DND-41 (cell line): ENCODE data around the gene NUDT19.

Experiments
- EZH2 ChIP-seq: IDR thresholded peaks from 3 replicates; pipeline ENCODE4 v1.6.1; 2012; ENCODE audit warnings: borderline replicate concordance, low read depth, mild to moderate bottlenecking, moderate library complexity, low read length, inconsistent platforms; ENCODE audit not compliant: severe bottlenecking
- TF ChIP-seq, protein P1 (sequence below): IDR thresholded peaks from 2 replicates; pipeline ENCODE4 v1.5.1; 2012; ENCODE audit warnings: borderline replicate concordance, low read length, moderate library complexity, mild to moderate bottlenecking; ENCODE audit not compliant: poor library complexity, severe bottlenecking; ENCODE audit errors: extremely low read depth

DNA sequence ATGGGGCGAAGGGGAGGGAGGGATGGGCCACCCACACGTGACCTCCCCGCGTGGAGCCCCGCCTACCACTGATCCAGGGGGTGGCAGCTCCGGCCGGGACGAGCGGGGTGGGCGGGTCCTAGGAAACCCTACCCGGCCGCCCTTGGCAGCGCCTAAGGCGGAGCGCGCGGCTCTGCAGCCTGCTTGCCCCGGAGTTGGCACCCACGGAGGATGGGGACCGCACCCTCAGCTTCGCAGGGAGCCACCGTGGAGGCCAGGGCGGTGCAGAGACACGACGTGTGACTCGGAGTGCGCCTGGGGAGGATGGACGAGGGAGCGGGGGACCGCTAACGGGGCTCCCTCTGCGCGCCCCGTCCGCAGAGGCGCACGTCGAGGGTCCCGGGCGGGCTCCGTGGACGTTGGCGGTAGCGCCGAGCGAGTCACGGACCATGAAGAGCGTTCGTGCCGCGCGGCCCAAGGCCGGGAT lies 15.9 kb upstream of the NUDT19 start, which contains the start of gene RGS9BP:
- TF ChIP-seq EZH2: no peak
- TF ChIP-seq, protein P1, sequence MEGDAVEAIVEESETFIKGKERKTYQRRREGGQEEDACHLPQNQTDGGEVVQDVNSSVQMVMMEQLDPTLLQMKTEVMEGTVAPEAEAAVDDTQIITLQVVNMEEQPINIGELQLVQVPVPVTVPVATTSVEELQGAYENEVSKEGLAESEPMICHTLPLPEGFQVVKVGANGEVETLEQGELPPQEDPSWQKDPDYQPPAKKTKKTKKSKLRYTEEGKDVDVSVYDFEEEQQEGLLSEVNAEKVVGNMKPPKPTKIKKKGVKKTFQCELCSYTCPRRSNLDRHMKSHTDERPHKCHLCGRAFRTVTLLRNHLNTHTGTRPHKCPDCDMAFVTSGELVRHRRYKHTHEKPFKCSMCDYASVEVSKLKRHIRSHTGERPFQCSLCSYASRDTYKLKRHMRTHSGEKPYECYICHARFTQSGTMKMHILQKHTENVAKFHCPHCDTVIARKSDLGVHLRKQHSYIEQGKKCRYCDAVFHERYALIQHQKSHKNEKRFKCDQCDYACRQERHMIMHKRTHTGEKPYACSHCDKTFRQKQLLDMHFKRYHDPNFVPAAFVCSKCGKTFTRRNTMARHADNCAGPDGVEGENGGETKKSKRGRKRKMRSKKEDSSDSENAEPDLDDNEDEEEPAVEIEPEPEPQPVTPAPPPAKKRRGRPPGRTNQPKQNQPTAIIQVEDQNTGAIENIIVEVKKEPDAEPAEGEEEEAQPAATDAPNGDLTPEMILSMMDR: no peak
